Measurements from ENCODE around the gene F11. TPM values are rescaled to one million over a fixed set of nuclear protein-coding genes. Genes with fewer than 3 reads are reported as not detected.

F11 gene
- total RNA-seq, 1 experiment from 2014 or later = not detected

GRCh38 chr4:186283311-186283710 lies 17.3 kb downstream of the F11 start:
- H3K4me2 ChIP-seq (ENCODE audit: low read length) = no peak overlapping the region
- no peak overlapping the region for H3K27ac ChIP-seq (ENCODE audit: low read length)
- H2AFZ ChIP-seq (ENCODE audit: low read length) = no peak overlapping the region
- ChIA-PET POLR2A (ENCODE audit: unreplicated experiment) (no interaction called here), CTCF (no interaction called here)
- H3K9me2 ChIP-seq (replicated peaks; ENCODE audit: low read length) = no peaks in the 10 kb centered on the region
- ATAC-seq (no peak), DNase-seq (no peak)
- no peaks in the 10 kb centered on the region for H4K20me1 ChIP-seq (ENCODE audit: low read length)
- H3K9me3 ChIP-seq (ENCODE audit: low read length) = no peaks in the 10 kb centered on the region
- no peaks in the 10 kb centered on the region for H3K79me2 ChIP-seq (ENCODE audit: low read length)
- no TSS peak for BruUV-seq (replicated peaks)
- no peak overlapping the region for H3K9ac ChIP-seq (ENCODE audit: low read length)
- no peaks in the 10 kb centered on the region for H3K4me1 ChIP-seq (ENCODE audit: insufficient read depth, low read length)
- no peaks in the 10 kb centered on the region for H3K36me3 ChIP-seq (ENCODE audit: low read depth, low read length)
- H3K27me3 ChIP-seq (ENCODE audit: low read length) = peaks cover 82% of the 10 kb centered on the region
- H3F3A ChIP-seq (ENCODE audit: low read length, unreplicated experiment) = no peaks in the 10 kb centered on the region
- intact Hi-C loops (cut with micrococcal nuclease) = no loop called here
- H3K4me3 ChIP-seq (ENCODE audit: low read length) = no peak overlapping the region
- TF ChIP-seq EZH2 (IDR thresholded peaks at IDR 0.05; ENCODE audit: low read length, unreplicated experiment) (no peak), CTCF (conservative IDR thresholded peaks at IDR 0.05; ENCODE audit: low read depth, low read length) (no peak), EZH2phosphoT487 (IDR thresholded peaks at IDR 0.05; ENCODE audit: borderline replicate concordance, low read length) (no peak)

- DNase-seq (no peak), ATAC-seq (no peak)
- no TSS peak for BruUV-seq (replicated peaks)
- Histone ChIP-seq H3K9me3 (ENCODE audit: low read length) (no peaks in the 10 kb centered on the region), H3K9me2 (replicated peaks; ENCODE audit: low read length) (no peaks in the 10 kb centered on the region), H3K27me3 (ENCODE audit: low read length) (peaks cover 85% of the 10 kb centered on the region), H3K9ac (ENCODE audit: low read length) (no peak overlapping the region), H2AFZ (ENCODE audit: low read length) (no peak overlapping the region), H3F3A (ENCODE audit: low read length, unreplicated experiment) (no peaks in the 10 kb centered on the region), H3K4me1 (ENCODE audit: insufficient read depth, low read length) (no peaks in the 10 kb centered on the region), H4K20me1 (ENCODE audit: low read length) (no peaks in the 10 kb centered on the region), H3K4me2 (ENCODE audit: low read length) (no peak overlapping the region), H3K4me3 (ENCODE audit: low read length) (no peak overlapping the region), H3K79me2 (ENCODE audit: low read length) (no peaks in the 10 kb centered on the region), H3K36me3 (ENCODE audit: low read depth, low read length) (no peaks in the 10 kb centered on the region), H3K27ac (ENCODE audit: low read length) (no peak overlapping the region)
- TF ChIP-seq EZH2phosphoT487 (IDR thresholded peaks at IDR 0.05; ENCODE audit: borderline replicate concordance, low read length) = no peak
- TF ChIP-seq EZH2 (IDR thresholded peaks at IDR 0.05; ENCODE audit: low read length, unreplicated experiment) = no peak
- no peak for TF ChIP-seq CTCF (conservative IDR thresholded peaks at IDR 0.05; ENCODE audit: low read depth, low read length)
- intact Hi-C loops (cut with micrococcal nuclease) = no loop called here
- ChIA-PET POLR2A (ENCODE audit: unreplicated experiment) (no interaction called here), CTCF (no interaction called here)
These were observed 19.2 kb downstream of the F11 start for GRCh38 chr4:186285147-186285546.

GRCh38 chr4:186286581-186286980 lies 20.6 kb downstream of the F11 start:
- no peaks in the 10 kb centered on the region for H3K9me2 ChIP-seq (replicated peaks; ENCODE audit: low read length)
- no peak for DNase-seq
- H3K4me2 ChIP-seq (ENCODE audit: low read length) = no peak overlapping the region
- ChIA-PET POLR2A (ENCODE audit: unreplicated experiment) (no interaction called here), CTCF (no interaction called here)
- peaks cover 87% of the 10 kb centered on the region for H3K27me3 ChIP-seq (ENCODE audit: low read length)
- H3K4me3 ChIP-seq (ENCODE audit: low read length) = no peak overlapping the region
- H3F3A ChIP-seq (ENCODE audit: low read length, unreplicated experiment) = no peaks in the 10 kb centered on the region
- TF ChIP-seq CTCF (conservative IDR thresholded peaks at IDR 0.05; ENCODE audit: low read depth, low read length) = no peak
- no peak for TF ChIP-seq EZH2phosphoT487 (IDR thresholded peaks at IDR 0.05; ENCODE audit: borderline replicate concordance, low read length)
- TF ChIP-seq EZH2 (IDR thresholded peaks at IDR 0.05; ENCODE audit: low read length, unreplicated experiment) = no peak
- H3K36me3 ChIP-seq (ENCODE audit: low read depth, low read length) = no peaks in the 10 kb centered on the region
- H3K27ac ChIP-seq (ENCODE audit: low read length) = no peak overlapping the region
- H4K20me1 ChIP-seq (ENCODE audit: low read length) = no peaks in the 10 kb centered on the region
- H3K9me3 ChIP-seq (ENCODE audit: low read length) = no peaks in the 10 kb centered on the region
- H3K4me1 ChIP-seq (ENCODE audit: insufficient read depth, low read length) = no peaks in the 10 kb centered on the region
- no peak for ATAC-seq
- BruUV-seq (replicated peaks) = no TSS peak
- no peak overlapping the region for H3K9ac ChIP-seq (ENCODE audit: low read length)
- no peaks in the 10 kb centered on the region for H3K79me2 ChIP-seq (ENCODE audit: low read length)
- no peak overlapping the region for H2AFZ ChIP-seq (ENCODE audit: low read length)
- intact Hi-C loops (cut with micrococcal nuclease) = no loop called here

All from PC-3 (cell line).